RCC 7860 (cell line): ENCODE measurements around the gene VAT1L.

Experiments
- DNase-seq: peaks from one replicate; pipeline ENCODE4 v3.0.0-alpha.2; 2015; ENCODE audit warnings: low spot score
- FAIRE-seq: peaks from 2 replicates; lab custom pipeline; 2012; peaks lifted over from hg19 to GRCh38; lab: Jason Lieb, UNC

VAT1L gene

DNA sequence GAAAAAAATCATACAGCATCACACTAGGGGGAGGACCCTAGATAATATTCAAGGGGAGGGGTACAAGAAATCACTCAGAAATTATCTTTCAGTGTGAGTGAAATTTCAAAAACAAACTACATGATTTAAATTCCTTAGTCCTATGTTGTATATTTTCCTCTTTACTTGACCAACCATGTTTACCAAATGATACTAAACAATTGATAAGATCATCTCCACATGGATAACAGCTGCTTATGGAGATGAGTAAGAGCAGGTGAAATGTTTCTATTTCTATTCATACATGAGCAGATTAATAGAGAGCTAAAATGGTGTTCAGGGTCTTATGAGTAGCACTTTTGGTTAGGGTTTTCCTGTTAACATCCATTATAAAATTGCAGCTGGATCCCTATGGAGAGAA is 7.3 kb upstream of the VAT1L start:
- DNase-seq (no peak), FAIRE-seq (no peak)

GRCh38 chr16:77782694-77783093 is 5.7 kb upstream of the VAT1L start:
- no peak for DNase-seq
- no peak for FAIRE-seq

DNA sequence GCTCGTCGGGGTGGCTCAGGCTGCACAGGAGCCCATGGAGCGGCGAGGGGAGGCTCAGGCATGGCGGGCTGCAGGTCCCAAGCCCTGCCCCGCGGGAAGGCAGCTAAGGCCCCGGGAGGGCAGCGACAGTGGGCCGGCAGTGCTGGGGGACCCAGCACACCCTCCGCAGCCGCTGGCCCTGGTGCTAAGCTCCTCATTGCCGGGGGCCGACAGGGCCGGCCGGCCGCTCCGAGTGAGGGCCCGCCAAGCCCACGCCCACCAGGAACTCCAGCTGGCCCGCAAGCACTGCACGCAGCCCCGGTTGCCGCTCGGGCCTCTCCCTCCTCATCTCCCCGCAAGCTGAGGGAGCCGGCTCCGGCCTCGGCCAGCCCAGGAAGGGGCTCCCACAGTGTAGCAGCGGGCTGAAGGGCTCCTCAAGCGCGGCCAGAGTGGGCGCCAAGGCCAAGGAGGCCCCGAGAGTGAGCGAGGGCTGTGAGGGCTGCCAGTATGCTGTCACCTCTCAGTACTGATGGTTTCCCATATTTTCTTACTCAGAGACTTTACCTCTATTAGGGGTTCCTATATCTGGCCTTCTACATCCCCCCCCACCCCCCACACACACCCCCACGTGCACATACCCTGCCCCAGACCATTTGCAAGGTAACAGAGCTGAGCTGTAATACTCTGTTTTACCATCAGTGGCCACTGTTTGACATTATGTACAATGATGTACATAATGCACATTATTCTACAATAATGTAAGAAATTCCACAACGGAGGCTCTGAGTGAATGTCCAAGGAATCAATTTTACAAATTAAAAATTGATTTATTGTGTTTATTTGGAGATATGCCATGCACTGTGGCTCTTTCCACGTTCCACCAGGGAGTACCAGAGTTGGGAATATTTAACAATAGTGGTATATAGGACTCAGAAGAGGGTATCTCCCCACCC is 3.7 kb upstream of the VAT1L start:
- no peak for FAIRE-seq
- no peak for DNase-seq

DNA sequence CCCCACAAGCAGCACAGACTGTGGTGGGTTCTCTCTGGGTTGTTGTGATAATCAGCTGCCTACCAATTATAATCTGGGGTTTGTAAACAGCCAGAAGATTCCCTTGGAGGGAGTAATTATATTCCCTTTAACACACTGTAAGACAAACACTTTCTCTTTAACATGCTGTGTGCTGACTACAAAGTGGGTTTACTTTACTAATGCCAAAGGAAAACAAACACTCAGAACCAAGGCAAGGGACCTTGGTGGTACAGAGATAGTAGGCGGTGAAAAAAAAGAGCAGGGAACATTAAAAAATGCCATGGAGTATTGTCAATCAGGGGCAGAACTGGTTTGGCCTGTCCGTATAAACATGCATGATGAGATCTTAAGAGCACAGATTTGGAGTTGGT is 3.0 kb upstream of the VAT1L start:
- FAIRE-seq: no peak
- no peak for DNase-seq

DNA sequence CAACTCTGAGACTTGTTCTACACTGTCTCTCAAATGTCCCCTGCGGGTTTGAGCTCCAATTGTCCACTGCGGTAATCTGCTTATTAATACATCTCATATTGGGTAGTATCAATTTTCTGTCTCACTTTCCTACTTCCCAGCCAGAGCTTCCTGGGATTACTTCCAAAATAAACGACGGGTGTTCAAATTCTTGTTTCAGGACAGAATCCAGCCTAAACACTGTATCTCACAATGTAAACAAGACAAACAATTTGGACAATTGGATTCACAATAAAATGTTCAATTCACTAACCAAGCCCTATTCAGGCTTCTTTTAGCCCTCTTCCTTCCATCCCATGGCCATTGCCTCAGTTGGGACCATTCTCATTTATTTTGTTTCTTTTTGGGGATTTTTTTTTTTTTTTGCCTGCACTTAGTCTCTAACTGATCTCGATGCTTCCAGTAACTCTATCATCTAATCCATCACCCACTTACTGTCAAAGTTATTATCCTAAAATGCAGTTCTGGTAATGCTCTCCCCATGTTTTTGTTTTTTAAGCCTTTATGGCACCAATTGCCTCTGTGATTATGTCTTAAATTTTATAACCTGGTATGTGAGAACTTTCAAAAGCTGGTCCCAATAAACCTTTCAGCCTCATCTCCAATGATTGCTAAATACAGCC is 2.0 kb upstream of the VAT1L start:
- FAIRE-seq (no peak), DNase-seq (no peak)

DNA sequence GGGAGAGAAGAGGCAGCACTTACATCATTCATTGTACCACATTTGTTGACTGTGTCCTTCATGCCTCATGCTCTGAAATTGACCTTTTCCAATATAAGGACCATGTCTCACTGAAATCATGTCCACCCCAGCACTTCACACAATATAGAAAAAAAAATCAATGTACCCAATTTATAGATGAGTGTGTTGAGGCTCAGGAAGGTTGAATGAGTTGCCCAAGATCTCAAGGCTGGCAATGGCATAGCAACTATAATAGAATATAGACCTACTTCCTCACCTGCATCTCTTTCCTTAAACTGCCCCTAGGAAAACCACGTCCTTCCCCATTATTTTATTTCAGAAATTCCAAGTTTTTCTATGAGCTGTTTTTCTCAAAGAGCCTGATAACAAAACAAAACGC is 912 bp upstream of the VAT1L start:
- FAIRE-seq (no peak), DNase-seq (no peak)

- no peak for FAIRE-seq
- DNase-seq: no peak
Observed at GRCh38 chr16:77789085-77790008, 983 bp downstream of the VAT1L start.

DNA sequence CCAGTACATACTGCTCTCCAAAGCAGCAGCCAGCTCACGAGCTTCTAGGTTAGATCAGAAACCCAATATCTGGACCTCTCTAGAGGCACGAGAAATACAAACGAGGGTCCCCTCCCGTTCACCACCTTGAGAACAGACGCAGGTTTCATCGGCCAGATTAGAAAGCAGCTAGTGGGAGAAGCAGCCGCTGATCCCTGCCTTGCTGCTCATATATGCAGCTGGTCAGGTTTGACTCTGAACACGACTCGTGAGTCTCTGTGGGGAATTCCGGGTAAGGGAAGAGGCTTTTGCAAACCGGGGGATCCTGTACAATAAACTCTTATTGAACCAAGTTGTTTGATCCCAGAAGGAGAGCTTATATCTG is 1.6 kb downstream of the VAT1L start:
- DNase-seq (no peak), FAIRE-seq (no peak)

DNA sequence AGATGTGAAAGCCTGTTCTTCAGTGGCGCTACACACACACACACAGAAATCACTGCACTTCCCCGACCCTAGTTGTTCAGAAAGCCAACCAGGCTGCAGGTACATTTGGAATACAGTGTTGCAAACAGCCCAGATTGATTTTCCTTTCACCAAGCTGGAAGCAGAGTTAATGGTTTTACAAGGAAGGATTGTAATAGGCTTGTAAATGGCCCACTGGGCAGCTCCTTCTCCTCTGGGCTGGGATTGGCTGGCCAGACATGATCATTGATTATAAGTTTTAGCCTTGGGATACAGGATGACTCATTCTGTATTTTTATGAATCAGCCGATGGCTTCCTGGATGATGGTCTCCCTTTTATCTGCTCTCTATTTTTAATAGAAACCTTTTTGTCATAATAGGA is 2.5 kb downstream of the VAT1L start:
- no peak for FAIRE-seq
- no peak for DNase-seq

GRCh38 chr16:77793417-77793816 is 5.1 kb downstream of the VAT1L start:
- DNase-seq (no peak), FAIRE-seq (no peak)

- DNase-seq (peak; percentile 8), FAIRE-seq (no peak)
Observed at GRCh38 chr16:77794586-77794985, 6.2 kb downstream of the VAT1L start.

- DNase-seq (no peak), FAIRE-seq (no peak)
Observed at GRCh38 chr16:77801817-77802216, 13.5 kb downstream of the VAT1L start.

DNA sequence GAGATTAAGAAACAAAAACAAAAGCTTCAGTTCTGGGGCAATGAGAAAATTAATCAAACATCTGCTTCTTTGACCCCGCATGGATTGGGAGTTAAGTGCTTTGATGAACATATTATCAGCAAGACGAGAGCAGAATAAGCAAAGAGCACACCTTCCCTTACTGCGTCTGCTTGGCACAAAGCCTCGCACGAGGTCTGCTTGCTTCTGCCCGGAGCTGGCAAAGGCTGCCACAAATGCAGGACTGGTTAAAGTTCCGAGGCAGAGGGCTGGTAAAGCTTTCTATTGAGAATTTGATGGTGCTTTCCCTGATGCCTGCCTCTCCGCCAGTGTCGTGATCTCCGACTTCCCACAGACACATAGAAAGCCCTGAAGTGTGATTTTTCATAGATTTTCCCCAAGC is 17.0 kb downstream of the VAT1L start:
- DNase-seq (no peak), FAIRE-seq (no peak)

DNA sequence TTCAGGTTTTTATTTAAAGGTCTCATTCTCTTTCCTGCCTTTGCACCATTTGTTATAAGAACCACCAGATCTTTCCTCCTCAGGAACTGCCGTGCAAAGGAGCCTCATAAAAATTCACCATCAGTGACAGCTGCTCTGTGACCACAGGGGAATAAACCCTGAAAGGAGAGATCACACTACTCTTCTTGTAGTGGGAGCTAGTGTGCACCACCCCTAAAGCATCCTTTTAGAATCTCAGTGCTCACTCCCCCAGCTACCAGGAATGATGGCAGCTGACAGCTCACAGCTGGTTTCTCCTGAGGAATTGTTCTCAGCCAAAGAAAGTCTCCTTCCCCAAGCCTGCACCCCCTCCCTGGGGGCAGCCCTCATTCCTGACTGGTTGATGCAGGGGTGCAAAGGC is 18.7 kb downstream of the VAT1L start:
- DNase-seq (no peak), FAIRE-seq (no peak)

DNA sequence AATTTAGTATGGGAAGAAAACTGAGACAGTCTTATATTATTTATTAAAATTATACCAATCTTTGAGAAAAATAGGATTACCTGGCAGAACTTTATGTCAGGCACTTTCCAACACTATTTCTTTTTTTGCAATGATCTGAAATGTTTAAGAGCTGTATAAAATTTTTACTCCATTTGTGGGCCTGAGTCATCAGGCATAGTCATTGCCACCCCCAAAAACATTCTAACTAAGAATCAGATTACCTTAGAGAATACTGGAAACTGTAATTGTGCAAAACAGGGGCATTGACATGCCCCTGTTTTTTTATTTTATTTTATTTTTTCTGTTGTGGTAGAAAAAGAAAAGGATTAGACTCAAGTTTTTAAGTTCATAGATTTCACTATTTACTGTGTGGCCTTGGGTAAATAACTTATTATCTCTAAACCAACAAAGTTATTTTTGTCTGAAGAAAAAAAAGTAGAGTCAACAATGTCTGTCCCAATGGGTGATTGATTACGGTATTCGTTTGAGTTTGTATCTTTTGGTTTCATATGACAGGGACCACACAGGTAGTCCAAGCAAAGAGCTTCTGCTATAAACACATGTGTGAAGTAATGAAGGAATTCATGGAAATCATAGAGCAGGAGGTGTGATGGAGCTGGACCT is 24.6 kb downstream of the VAT1L start:
- FAIRE-seq (no peak), DNase-seq (no peak)

DNA sequence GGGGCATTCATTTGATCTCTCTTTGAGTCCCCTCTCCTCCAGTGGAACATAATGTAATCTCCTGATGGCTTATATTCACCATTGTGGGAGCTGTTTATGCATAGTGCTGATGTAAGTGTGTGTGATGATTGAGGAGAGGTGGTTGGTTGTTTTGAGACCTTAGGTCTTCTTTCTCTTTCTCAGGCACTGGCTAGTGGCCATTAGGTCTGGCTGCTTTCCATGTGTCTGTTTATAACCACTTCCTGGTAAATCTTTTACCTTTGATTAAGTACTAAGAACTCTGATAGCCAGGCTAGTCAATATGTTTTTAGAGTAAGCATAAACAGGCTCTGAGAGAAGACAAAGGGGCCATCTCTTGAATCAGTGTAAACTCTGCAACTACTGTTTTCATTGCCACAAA is 27.9 kb downstream of the VAT1L start:
- FAIRE-seq: no peak
- no peak for DNase-seq

- DNase-seq (no peak), FAIRE-seq (no peak)
Observed at GRCh38 chr16:77820340-77820739, 32.0 kb downstream of the VAT1L start.

DNA sequence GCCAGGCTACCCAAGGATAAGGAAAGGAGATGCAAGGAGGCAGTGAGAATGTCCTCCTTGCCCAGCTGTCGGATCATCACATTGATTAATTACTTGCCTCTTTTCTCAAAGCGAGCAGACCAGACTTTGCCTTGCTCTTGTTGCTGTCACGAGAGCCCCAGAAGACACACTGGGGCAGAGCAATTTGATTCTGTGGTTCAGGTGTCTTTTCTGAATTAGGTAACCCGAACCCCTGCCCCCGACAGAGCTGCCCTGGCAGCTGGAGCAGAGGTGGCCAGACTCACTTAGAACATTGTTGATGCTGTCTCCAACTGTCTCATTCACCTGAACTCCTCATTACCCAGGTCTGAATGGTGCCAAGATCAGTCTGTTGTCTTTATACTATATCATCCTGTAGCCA is 34.3 kb downstream of the VAT1L start:
- FAIRE-seq (no peak), DNase-seq (no peak)

GRCh38 chr16:77823067-77823466 is 34.7 kb downstream of the VAT1L start:
- FAIRE-seq (no peak), DNase-seq (no peak)

GRCh38 chr16:77825196-77825595 is 36.8 kb downstream of the VAT1L start:
- DNase-seq: no peak
- no peak for FAIRE-seq

- DNase-seq (no peak), FAIRE-seq (no peak)
Observed at GRCh38 chr16:77827032-77827431, 38.7 kb downstream of the VAT1L start.
